Naive thymus-derived CD4-positive, alpha-beta T cell (primary cell): ENCODE data around the gene RAE1. TPM values are rescaled to one million over a fixed set of nuclear protein-coding genes. Genes with fewer than 3 reads are reported as not detected.

Experiments used
- ATAC-seq: fragments of 150-1000 bp; cut with Tn5 transposase; 2 replicates; pipeline ENCODE4 v1.10.0; 2021; ENCODE audit warnings: mild to moderate bottlenecking, moderate library complexity
- CTCF ChIA-PET: fragments of 350-600 bp; sonication (Branson Sonifier 250); formaldehyde crosslinking; loops from one replicate; lab custom pipeline; 2021; ENCODE audit warnings: antibody characterized with exemption; lab: Charles Lee
- POLR2A ChIA-PET: fragments of 350-600 bp; sonication (Branson Sonifier 250); formaldehyde crosslinking; loops from one replicate; lab custom pipeline; 2021; ENCODE audit warnings: antibody characterized with exemption, inconsistent platforms; lab: Charles Lee
- DNase-seq, 9 donors: peaks; one replicate each; pipeline versions ENCODE4 v3.0.0 to v3.0.0-alpha.2; 2020 to 2022; ENCODE audit warnings: mixed read lengths in 1 of 9
- H3K27ac ChIP-seq: one replicate; pipeline ENCODE4 v1.7.0; 2013; ENCODE audit warnings: mild to moderate bottlenecking, low read depth, low read length, moderate library complexity
- H3K27me3 ChIP-seq, 2 donors: one replicate each; pipeline ENCODE4 v1.7.0; 2013; ENCODE audit warnings: low read length in 2 of 2, mild to moderate bottlenecking in 2 of 2, moderate library complexity in 2 of 2; ENCODE audit not compliant: control insufficient read depth in 2 of 2, insufficient read depth in 2 of 2
- H3K36me3 ChIP-seq, 3 experiments: 1 replicate in 2 of 3; 2 replicates in 1 of 3; pipeline ENCODE4 v1.7.0; 2013; ENCODE audit warnings: low read length in 3 of 3, mild to moderate bottlenecking in 3 of 3, moderate library complexity in 1 of 3; ENCODE audit not compliant: insufficient read depth in 3 of 3, control insufficient read depth in 2 of 3
- H3K4me1 ChIP-seq, 2 donors: one replicate each; pipeline ENCODE4 v1.7.0; 2013; ENCODE audit warnings: low read length in 2 of 2, mild to moderate bottlenecking in 2 of 2, moderate library complexity in 1 of 2; ENCODE audit not compliant: control insufficient read depth in 2 of 2, insufficient read depth in 2 of 2
- H3K4me3 ChIP-seq: 2 replicates; pipeline ENCODE4 v1.7.0; 2013; ENCODE audit warnings: mild to moderate bottlenecking, low read length
- H3K9me3 ChIP-seq, 3 experiments: 1 replicate in 2 of 3; 2 replicates in 1 of 3; pipeline ENCODE4 v1.7.0; 2013; ENCODE audit warnings: low read length in 3 of 3; ENCODE audit not compliant: control insufficient read depth in 2 of 3
- H3K27ac Mint-ChIP-seq, 9 donors: one replicate each; pipeline ENCODE4 v1.8.0; 2020 to 2022; ENCODE audit warnings: mixed read lengths in 9 of 9, mild to moderate bottlenecking in 8 of 9, moderate library complexity in 5 of 9, inconsistent platforms in 2 of 9
- H3K27me3 Mint-ChIP-seq, 5 donors: one replicate each; pipeline ENCODE4 v1.8.0; 2021 to 2022; ENCODE audit warnings: mixed read lengths in 5 of 5, mild to moderate bottlenecking in 1 of 5
- H3K36me3 Mint-ChIP-seq, 5 donors: one replicate each; pipeline ENCODE4 v1.8.0; 2020 to 2022; ENCODE audit warnings: mixed read lengths in 5 of 5, mild to moderate bottlenecking in 3 of 5, inconsistent platforms in 1 of 5
- H3K4me1 Mint-ChIP-seq, 7 donors: one replicate each; pipeline ENCODE4 v1.8.0; 2020 to 2022; ENCODE audit warnings: mixed read lengths in 7 of 7, mild to moderate bottlenecking in 3 of 7, inconsistent platforms in 1 of 7
- H3K4me3 Mint-ChIP-seq, 10 donors: one replicate each; pipeline ENCODE4 v1.8.0; 2020 to 2022; ENCODE audit warnings: mild to moderate bottlenecking in 10 of 10, mixed read lengths in 10 of 10, moderate library complexity in 6 of 10, inconsistent platforms in 2 of 10
- H3K9me3 Mint-ChIP-seq, 11 donors: one replicate each; pipeline ENCODE4 v1.8.0; 2020 to 2022; ENCODE audit warnings: mixed read lengths in 11 of 11, mild to moderate bottlenecking in 4 of 11, inconsistent platforms in 1 of 11, moderate library complexity in 1 of 11
- intact Hi-C, 2 donors: fragments of 100-400 bp; cut with micrococcal nuclease; formaldehyde crosslinking; loops; one replicate each; pipeline ENCODE4 v1.15.1; 2023
- polyA plus RNA-seq, 2 donors: library from polyadenylated mRNA; unstranded; fragments of 300-500 nt; fragmentation: Illumina TruSeq; gene quantifications; one replicate each; pipeline ENCODE4 v1.2.3, GENCODE V29; 2021
- total RNA-seq, 6 experiments: library from RNA in 5 of 6; stranded (reverse) in 5 of 6; gene quantifications; 1 replicate in 5 of 6; 2 replicates in 1 of 6; pipeline ENCODE4 v1.2.3 and lab custom pipeline; 2021 to 2026

The RAE1 gene
- total and polyA plus RNA-seq, 7 experiments from 2014 or later: 31.0 to 65.1 (median 40.4) TPM

GRCh38 chr20:57393321-57394120 is 42.5 kb downstream of the RAE1 start:
- peak overlapping the region; percentile 99 for H3K4me3 ChIP-seq
- no peaks in the 10 kb centered on the region for H3K27me3 ChIP-seq
- peaks cover 0 to 12% (median 0%) of the 10 kb centered on the region in 11 donors for H3K9me3 Mint-ChIP-seq
- DNase-seq (no peak), ATAC-seq (no peak)
- H3K27ac Mint-ChIP-seq: peak overlapping the region; percentile 92 to 100 (median 99)
- H3K27ac ChIP-seq: peak overlapping the region; percentile 83
- H3K27me3 Mint-ChIP-seq: no peaks in the 10 kb centered on the region
- ChIA-PET CTCF (interaction anchor here (1.8 to 2.0 kb wide), 2 partner anchors 42 to 100 kb away, joined by 5 to 7 read pairs; no protein-coding TSS in a partner anchor), POLR2A (interaction anchor here (0.6 to 6.8 kb wide), 14 partner anchors 10 to 1639 kb away, joined by 3 to 109 read pairs (median 6); partner anchors contain the start of genes ATP5F1E and ZBP1)
- peaks cover 65 to 69% of the 10 kb centered on the region in 2 donors for H3K4me1 ChIP-seq
- H3K4me1 Mint-ChIP-seq: peaks cover 49 to 74% (median 66%) of the 10 kb centered on the region in 7 donors
- H3K36me3 ChIP-seq: peaks cover 28 to 57% (median 34%) of the 10 kb centered on the region in 3 experiments
- no peaks in the 10 kb centered on the region for H3K9me3 ChIP-seq
- intact Hi-C loops: loop anchor here (1.0 to 10.0 kb wide), 4 partner anchors 40 to 1641 kb away; partner anchors contain the start of genes RAE1 (in 2 of the 2), ATP5F1E (in 1 of the 2) and STX16 (in 1 of the 2)
- H3K4me3 Mint-ChIP-seq: peak overlapping the region; percentile 90 to 99 (median 98)
- H3K36me3 Mint-ChIP-seq: peaks cover 9 to 48% (median 43%) of the 10 kb centered on the region in 5 donors

- H3K27me3 ChIP-seq: no peaks in the 10 kb centered on the region
- peak overlapping the region; percentile 83 for H3K27ac ChIP-seq
- H3K9me3 ChIP-seq: no peaks in the 10 kb centered on the region
- ChIA-PET POLR2A (interaction anchor here (0.7 to 6.8 kb wide), 5 partner anchors 9 to 1638 kb away, joined by 3 to 109 read pairs (median 5); partner anchors contain the start of genes ATP5F1E and ZBP1), CTCF (no interaction called here)
- no peak for DNase-seq
- intact Hi-C loops: loop anchor here (5.0 to 10.0 kb wide), 6 partner anchors 927 to 1768 kb away; partner anchors contain the start of genes ATP5F1E (in 1 of the 2), RTF2 (in 1 of the 2), STX16 (in 1 of the 2) and ZNF831 (in 1 of the 2)
- H3K4me1 ChIP-seq: peaks cover 72 to 78% of the 10 kb centered on the region in 2 donors
- peaks cover 9 to 53% (median 50%) of the 10 kb centered on the region in 5 donors for H3K36me3 Mint-ChIP-seq
- H3K4me3 Mint-ChIP-seq: peak overlapping the region; percentile 90 to 99 (median 98)
- peak overlapping the region; percentile 99 for H3K4me3 ChIP-seq
- H3K36me3 ChIP-seq: peaks cover 28 to 59% (median 34%) of the 10 kb centered on the region in 3 experiments
- no peaks in the 10 kb centered on the region for H3K27me3 Mint-ChIP-seq
- ATAC-seq: no peak
- peaks cover 57 to 77% (median 72%) of the 10 kb centered on the region in 7 donors for H3K4me1 Mint-ChIP-seq
- H3K9me3 Mint-ChIP-seq: peaks cover 0 to 12% (median 0%) of the 10 kb centered on the region in 11 donors
- peak overlapping the region; percentile 92 to 100 (median 99) for H3K27ac Mint-ChIP-seq
Observed at GRCh38 chr20:57394121-57395082, 43.3 kb downstream of the RAE1 start.

GRCh38 chr20:57395111-57395966 is 44.3 kb downstream of the RAE1 start:
- H3K27ac ChIP-seq: peak overlapping the region; percentile 83
- no peak overlapping the region for H3K4me3 ChIP-seq
- peaks cover 0 to 12% (median 0%) of the 10 kb centered on the region in 11 donors for H3K9me3 Mint-ChIP-seq
- DNase-seq (peak in 1 of 9 donors; percentile 10), ATAC-seq (no peak)
- H3K27me3 ChIP-seq: no peaks in the 10 kb centered on the region
- peaks cover 9 to 53% (median 51%) of the 10 kb centered on the region in 5 donors for H3K36me3 Mint-ChIP-seq
- peaks cover 55 to 82% (median 76%) of the 10 kb centered on the region in 7 donors for H3K4me1 Mint-ChIP-seq
- ChIA-PET POLR2A (interaction anchor here (0.5 to 7.5 kb wide), 5 partner anchors 8 to 39 kb away, joined by 3 to 120 read pairs (median 4); no protein-coding TSS in a partner anchor), CTCF (no interaction called here)
- H3K36me3 ChIP-seq: peaks cover 28 to 68% (median 34%) of the 10 kb centered on the region in 3 experiments
- H3K4me1 ChIP-seq: peaks cover 72 to 78% of the 10 kb centered on the region in 2 donors
- intact Hi-C loops: loop anchor here (5.0 to 10.0 kb wide), 6 partner anchors 928 to 1767 kb away; partner anchors contain the start of genes ATP5F1E (in 1 of the 2), RTF2 (in 1 of the 2), STX16 (in 1 of the 2) and ZNF831 (in 1 of the 2)
- no peaks in the 10 kb centered on the region for H3K9me3 ChIP-seq
- no peaks in the 10 kb centered on the region for H3K27me3 Mint-ChIP-seq
- peak overlapping the region in 9 of 10 donors; percentile 57 to 99 (median 90) for H3K4me3 Mint-ChIP-seq
- peak overlapping the region in 8 of 9 donors; percentile 92 to 100 (median 100) for H3K27ac Mint-ChIP-seq

GRCh38 chr20:57396212-57396983 is 45.3 kb downstream of the RAE1 start:
- H3K27me3 ChIP-seq: no peaks in the 10 kb centered on the region
- H3K27ac Mint-ChIP-seq: peak overlapping the region; percentile 92 to 100 (median 99)
- H3K4me3 Mint-ChIP-seq: peak overlapping the region; percentile 44 to 96 (median 84)
- intact Hi-C loops: loop anchor here (5.0 to 10.0 kb wide), 6 partner anchors 929 to 1766 kb away; partner anchors contain the start of genes ATP5F1E (in 1 of the 2), RTF2 (in 1 of the 2), STX16 (in 1 of the 2) and ZNF831 (in 1 of the 2)
- DNase-seq (no peak), ATAC-seq (no peak)
- peaks cover 28 to 79% (median 34%) of the 10 kb centered on the region in 3 experiments for H3K36me3 ChIP-seq
- H3K27ac ChIP-seq: peak overlapping the region; percentile 83
- H3K4me1 Mint-ChIP-seq: peaks cover 53 to 86% (median 81%) of the 10 kb centered on the region in 7 donors
- H3K9me3 Mint-ChIP-seq: peaks cover 0 to 11% (median 0%) of the 10 kb centered on the region in 11 donors
- no peaks in the 10 kb centered on the region for H3K9me3 ChIP-seq
- ChIA-PET CTCF (interaction anchor here (0.5 to 4.9 kb wide), 3 partner anchors 13 to 97 kb away, joined by 4 to 44 read pairs (median 4); no protein-coding TSS in a partner anchor), POLR2A (interaction anchor here (0.7 to 7.5 kb wide), 7 partner anchors 9 to 224 kb away, joined by 3 to 120 read pairs (median 14); partner anchors contain the start of gene ZBP1)
- no peaks in the 10 kb centered on the region for H3K27me3 Mint-ChIP-seq
- H3K36me3 Mint-ChIP-seq: peaks cover 11 to 61% (median 52%) of the 10 kb centered on the region in 5 donors
- peak overlapping the region; percentile 3 for H3K4me3 ChIP-seq
- peaks cover 75 to 82% of the 10 kb centered on the region in 2 donors for H3K4me1 ChIP-seq
